MM.1S (cell line): ENCODE data around the gene CHPT1.

Source experiments
- DNase-seq: peaks from one replicate; pipeline ENCODE4 v3.0.0-alpha.2; 2015
- H2AFZ ChIP-seq: fragments of 300-600 bp; sonication (generic); 2 replicates; pipeline ENCODE4 v1.6.0; 2016; ENCODE audit warnings: antibody characterized with exemption, low read length
- H3F3A ChIP-seq: fragments of 300-600 bp; sonication (generic); 2 replicates; pipeline ENCODE4 v1.6.1; 2016; ENCODE audit warnings: mild to moderate bottlenecking, antibody characterized with exemption, low read length, moderate library complexity, mixed read lengths; ENCODE audit not compliant: insufficient read depth
- H3K27ac ChIP-seq: fragments of 300-600 bp; sonication (generic); 2 replicates; pipeline ENCODE4 v1.5.1; 2016; ENCODE audit warnings: mild to moderate bottlenecking, low read length
- H3K27me3 ChIP-seq: fragments of 300-600 bp; sonication (generic); replicated peaks from 2 replicates; pipeline ENCODE4 v1.6.0; 2016; ENCODE audit warnings: low read length; ENCODE audit not compliant: insufficient read depth
- H3K36me3 ChIP-seq: fragments of 300-600 bp; sonication (generic); replicated peaks from 2 replicates; pipeline ENCODE4 v1.6.1; 2016; ENCODE audit warnings: mild to moderate bottlenecking, low read length, mixed read lengths; ENCODE audit not compliant: insufficient read depth
- H3K4me1 ChIP-seq: fragments of 300-600 bp; sonication (generic); 2 replicates; pipeline ENCODE4 v1.6.1; 2016; ENCODE audit warnings: low read length, mixed read lengths
- H3K4me2 ChIP-seq: fragments of 300-600 bp; sonication (generic); 2 replicates; pipeline ENCODE4 v1.6.0; 2016; ENCODE audit warnings: low read depth, low read length
- H3K4me3 ChIP-seq: fragments of 300-600 bp; sonication (generic); 2 replicates; pipeline ENCODE4 v1.5.1; 2016; ENCODE audit warnings: low read length, mixed read lengths
- H3K79me2 ChIP-seq: fragments of 300-600 bp; sonication (generic); 2 replicates; pipeline ENCODE4 v1.6.1; 2016; ENCODE audit warnings: mixed run types, low read length, mixed read lengths
- H3K9ac ChIP-seq: fragments of 300-600 bp; sonication (generic); 2 replicates; pipeline ENCODE4 v1.6.1; 2016; ENCODE audit warnings: low read length, mixed read lengths
- H3K9me2 ChIP-seq: fragments of 300-600 bp; sonication (generic); replicated peaks from 2 replicates; pipeline ENCODE4 v1.6.1; 2016; ENCODE audit warnings: mild to moderate bottlenecking, low read length, mixed read lengths; ENCODE audit not compliant: insufficient read depth
- H3K9me3 ChIP-seq: fragments of 300-600 bp; sonication (generic); replicated peaks from 2 replicates; pipeline ENCODE4 v1.6.1; 2016; ENCODE audit warnings: mild to moderate bottlenecking, low read length, mixed read lengths; ENCODE audit not compliant: insufficient read depth
- H4K20me1 ChIP-seq: fragments of 300-600 bp; sonication (generic); 2 replicates; pipeline ENCODE4 v1.6.1; 2016; ENCODE audit warnings: mild to moderate bottlenecking, low read length, moderate library complexity, mixed read lengths; ENCODE audit not compliant: insufficient read depth
- CTCF ChIP-seq: fragments of 300-600 bp; sonication (generic); IDR thresholded peaks from 2 replicates; pipeline ENCODE4 v1.5.1; 2016; ENCODE audit warnings: antibody characterized with exemption, low read length, mixed read lengths
- EZH2 ChIP-seq: fragments of 300-600 bp; sonication (generic); optimal IDR thresholded peaks from 2 replicates; pipeline ENCODE3; 2017; ENCODE audit warnings: low read depth, mild to moderate bottlenecking, antibody characterized with exemption, low read length, mixed read lengths
- EZH2phosphoT487 ChIP-seq: fragments of 300-600 bp; sonication (generic); IDR thresholded peaks from 2 replicates; pipeline ENCODE4 v1.6.1; 2018; ENCODE audit warnings: antibody characterized with exemption, low read length

CHPT1 gene

GRCh38 chr12:101650346-101651117 is 46.9 kb upstream of the CHPT1 start:
- H3F3A ChIP-seq: no peaks in the 10 kb centered on the region
- no peaks in the 10 kb centered on the region for H3K27me3 ChIP-seq
- H3K4me1 ChIP-seq: no peaks in the 10 kb centered on the region
- no peak for DNase-seq
- no peak overlapping the region for H3K9ac ChIP-seq
- H2AFZ ChIP-seq: no peak overlapping the region
- H3K9me2 ChIP-seq: no peaks in the 10 kb centered on the region
- TF ChIP-seq EZH2phosphoT487: no peak
- H3K4me2 ChIP-seq: no peak overlapping the region
- no peaks in the 10 kb centered on the region for H3K9me3 ChIP-seq
- H3K36me3 ChIP-seq: no peaks in the 10 kb centered on the region
- H4K20me1 ChIP-seq: no peaks in the 10 kb centered on the region
- no peak overlapping the region for H3K4me3 ChIP-seq
- no peak overlapping the region for H3K27ac ChIP-seq
- no peaks in the 10 kb centered on the region for H3K79me2 ChIP-seq

- Histone ChIP-seq H3K36me3 (no peaks in the 10 kb centered on the region), H4K20me1 (no peaks in the 10 kb centered on the region), H3K9me3 (no peaks in the 10 kb centered on the region), H3F3A (no peaks in the 10 kb centered on the region), H3K4me3 (no peak overlapping the region), H3K4me2 (no peak overlapping the region), H3K9me2 (no peaks in the 10 kb centered on the region), H3K27me3 (no peaks in the 10 kb centered on the region), H3K9ac (no peak overlapping the region), H3K4me1 (no peaks in the 10 kb centered on the region), H2AFZ (no peak overlapping the region), H3K79me2 (no peaks in the 10 kb centered on the region), H3K27ac (no peak overlapping the region)
- TF ChIP-seq EZH2 (no peak), EZH2phosphoT487 (no peak), CTCF (no peak)
- no peak for DNase-seq
Measured at GRCh38 chr12:101653030-101653429, 44.4 kb upstream of the CHPT1 start.

- TF ChIP-seq EZH2phosphoT487: no peak
- TF ChIP-seq CTCF: no peak
- no peak for TF ChIP-seq EZH2
- Histone ChIP-seq H3K27me3 (no peaks in the 10 kb centered on the region), H2AFZ (no peak overlapping the region), H3K27ac (no peak overlapping the region), H3K4me3 (no peak overlapping the region), H3K36me3 (no peaks in the 10 kb centered on the region), H3K79me2 (no peaks in the 10 kb centered on the region), H3K4me1 (no peaks in the 10 kb centered on the region), H3K4me2 (no peak overlapping the region), H3K9ac (no peak overlapping the region), H3K9me3 (no peaks in the 10 kb centered on the region), H4K20me1 (no peaks in the 10 kb centered on the region), H3F3A (no peaks in the 10 kb centered on the region), H3K9me2 (no peaks in the 10 kb centered on the region)
- no peak for DNase-seq
Measured at GRCh38 chr12:101653503-101653902, 43.9 kb upstream of the CHPT1 start.

- TF ChIP-seq EZH2phosphoT487 (no peak), CTCF (no peak), EZH2 (no peak)
- Histone ChIP-seq H3K9me3 (no peaks in the 10 kb centered on the region), H3K4me3 (no peak overlapping the region), H3K4me2 (no peak overlapping the region), H3K9ac (no peak overlapping the region), H3K36me3 (no peaks in the 10 kb centered on the region), H3K27ac (no peak overlapping the region), H3K4me1 (no peaks in the 10 kb centered on the region), H3F3A (no peaks in the 10 kb centered on the region), H4K20me1 (no peaks in the 10 kb centered on the region), H3K27me3 (no peaks in the 10 kb centered on the region), H2AFZ (no peak overlapping the region), H3K79me2 (no peaks in the 10 kb centered on the region), H3K9me2 (no peaks in the 10 kb centered on the region)
- DNase-seq: no peak
Measured at GRCh38 chr12:101654442-101654841, 43.0 kb upstream of the CHPT1 start.
